ENCODE data around the gene MAN1B1.

MAN1B1 gene

GRCh38 chr9:137086531-137087408 is at the start of gene MAN1B1:
TSS of gene MAN1B1 (plus strand) at chr9:137086985. CDS start at chr9:137087000, 15 bp downstream.
- peak; percentile 99 to 100 for DNase-seq

GRCh38 chr9:137037035-137037434 is 49.8 kb upstream of the MAN1B1 start:
- DNase-seq, result no peak

GRCh38 chr9:137037483-137037882 is 49.3 kb upstream of the MAN1B1 start:
- DNase-seq, result no peak

GRCh38 chr9:137038916-137039315 is 47.9 kb upstream of the MAN1B1 start:
- no peak for DNase-seq

GRCh38 chr9:137039611-137040366 is 47.0 kb upstream of the MAN1B1 start:
- no peak for DNase-seq

GRCh38 chr9:137040568-137040967 is 46.2 kb upstream of the MAN1B1 start:
- no peak for DNase-seq

- no peak for DNase-seq
These were observed 45.7 kb upstream of the MAN1B1 start for GRCh38 chr9:137041124-137041523.

- no peak for DNase-seq
These were observed 43.7 kb upstream of the MAN1B1 start for GRCh38 chr9:137042751-137043727.

- DNase-seq, result peak in 1 of 2 experiments; percentile 26
These were observed 42.7 kb upstream of the MAN1B1 start for GRCh38 chr9:137044037-137044436.

- peak; percentile 70 for DNase-seq
These were observed 42.1 kb upstream of the MAN1B1 start for GRCh38 chr9:137044502-137045177.

GRCh38 chr9:137045294-137046087 is 41.3 kb upstream of the MAN1B1 start:
- DNase-seq, result peak; percentile 61 to 70

- peak; percentile 61 to 74 for DNase-seq
These were observed 40.5 kb upstream of the MAN1B1 start, which contains the start of gene NPDC1 for GRCh38 chr9:137046088-137046787. TSS of gene NPDC1 (minus strand) at chr9:137046177. CDS start at chr9:137045989, 188 bp downstream.

GRCh38 chr9:137048655-137049543 is 37.9 kb upstream of the MAN1B1 start:
- peak in 1 of 2 experiments; percentile 37 for DNase-seq

GRCh38 chr9:137049544-137050449 is 37.0 kb upstream of the MAN1B1 start:
- DNase-seq, result peak; percentile 53 to 75

- DNase-seq, result no peak
These were observed 36.2 kb upstream of the MAN1B1 start for GRCh38 chr9:137050570-137050969.

- no peak for DNase-seq
These were observed 35.5 kb upstream of the MAN1B1 start for GRCh38 chr9:137051145-137051724.

GRCh38 chr9:137052293-137052692 is 34.5 kb upstream of the MAN1B1 start:
- no peak for DNase-seq

All from NCI-H524 (cell line).